SK-N-SH (cell line): ENCODE data around the gene OR5W2. TPM values are rescaled to one million over a fixed set of nuclear protein-coding genes. Genes with fewer than 3 reads are reported as not detected.
"Not testable (repeated sequence)": the region's sequence is repeated elsewhere in the genome, so short reads cannot be mapped to it uniquely, and the experiment has no call there.

Experiments
- CTCF ChIA-PET: fragments of 300-600, 350-600 bp; formaldehyde crosslinking; extraction: SDS; loops from one replicate; lab custom pipeline; 2021; lab: Yijun Ruan, JAX
- POLR2A ChIA-PET: fragments of 350-600 bp; sonication (Branson Sonifier 250); formaldehyde crosslinking; extraction: SDS; loops from one replicate; lab custom pipeline; 2020; ENCODE audit warnings: antibody characterized with exemption, inconsistent platforms; lab: Yijun Ruan, JAX
- DNase-seq: peaks from one replicate; pipeline ENCODE4 v3.0.0; 2012
- H2AFZ ChIP-seq: fragments of 200-600 bp; sonication (generic); 2 replicates; pipeline ENCODE4 v1.8.1; 2016; ENCODE audit warnings: antibody characterized with exemption, mild to moderate bottlenecking, low read depth
- H3F3A ChIP-seq: fragments of 200-600 bp; sonication (generic); replicated peaks from 2 replicates; pipeline ENCODE3; 2016; ENCODE audit warnings: antibody characterized with exemption, mild to moderate bottlenecking; ENCODE audit not compliant: insufficient read depth
- H3K27ac ChIP-seq, 2 experiments: fragments of 200-500 bp in 1 of 2; fragments of 200-600 bp in 1 of 2; sonication (Bioruptor generic) in 1 of 2; sonication (generic), shearing (Covaris generic) in 1 of 2; 2 replicates each; pipeline versions ENCODE4 v1.5.1 to v1.6.1; 2014 to 2016; ENCODE audit warnings: low read depth in 2 of 2, inconsistent platforms in 1 of 2, low read length in 1 of 2, mild to moderate bottlenecking in 1 of 2, mixed read lengths in 1 of 2
- H3K27me3 ChIP-seq: fragments of 200-600 bp; sonication (generic), shearing (Covaris generic); 2 replicates; pipeline ENCODE4 v1.6.1; 2016; ENCODE audit warnings: mixed run types; ENCODE audit not compliant: insufficient read depth
- H3K36me3 ChIP-seq, 2 experiments: fragments of 200-500 bp in 1 of 2; fragments of 200-600 bp in 1 of 2; sonication (Bioruptor generic) in 1 of 2; sonication (generic) in 1 of 2; replicated peaks in 1 of 2; 2 replicates each; pipeline versions ENCODE3 to v1.5.1; 2014 to 2016; ENCODE audit warnings: low read length in 1 of 2, mild to moderate bottlenecking in 1 of 2; ENCODE audit not compliant: insufficient read depth in 2 of 2, control insufficient read depth in 1 of 2
- H3K4me1 ChIP-seq, 2 experiments: fragments of 200-500 bp in 1 of 2; fragments of 200-600 bp in 1 of 2; sonication (Bioruptor generic) in 1 of 2; sonication (generic), shearing (Covaris generic) in 1 of 2; 2 replicates each; pipeline versions ENCODE4 v1.5.1 to v1.6.1; 2014 to 2016; ENCODE audit warnings: low read depth in 1 of 2, low read length in 1 of 2, mixed run types in 1 of 2; ENCODE audit not compliant: insufficient read depth in 2 of 2, control insufficient read depth in 1 of 2
- H3K4me2 ChIP-seq: fragments of 200-600 bp; sonication (generic), shearing (Covaris generic); 2 replicates; pipeline ENCODE4 v1.6.1; 2017; ENCODE audit warnings: mixed run types
- H3K4me3 ChIP-seq, 2 experiments: fragments of 200-500 bp in 1 of 2; fragments of 200-600 bp in 1 of 2; sonication (Bioruptor generic) in 1 of 2; sonication (generic), shearing (Covaris generic) in 1 of 2; 2 replicates each; pipeline versions ENCODE4 v1.5.1 to v1.8.1; 2014 to 2016; ENCODE audit warnings: low read depth in 2 of 2, inconsistent platforms in 1 of 2, low read length in 1 of 2, mild to moderate bottlenecking in 1 of 2, mixed read lengths in 1 of 2, moderate library complexity in 1 of 2
- H3K79me2 ChIP-seq: fragments of 200-600 bp; sonication (generic); 2 replicates; pipeline ENCODE4 v1.8.1; 2017; ENCODE audit warnings: mild to moderate bottlenecking; ENCODE audit not compliant: insufficient read depth
- H3K9ac ChIP-seq: fragments of 200-600 bp; sonication (generic); 2 replicates; pipeline ENCODE4 v1.6.1; 2017; ENCODE audit warnings: mixed run types
- H3K9me2 ChIP-seq: fragments of 200-600 bp; sonication (generic); 2 replicates; pipeline ENCODE4 v1.6.1; 2017; ENCODE audit warnings: mixed run types
- H3K9me3 ChIP-seq: fragments of 200-600 bp; sonication (generic); 2 replicates; pipeline ENCODE4 v1.6.1; 2017; ENCODE audit warnings: mixed run types, mild to moderate bottlenecking, moderate library complexity
- H4K20me1 ChIP-seq: fragments of 200-600 bp; sonication (generic); 2 replicates; pipeline ENCODE4 v1.6.1; 2017; ENCODE audit warnings: mild to moderate bottlenecking, mixed run types; ENCODE audit not compliant: insufficient read depth
- RAD21 ChIP-seq: IDR thresholded peaks from 2 replicates; pipeline ENCODE4 v1.6.1; 2012; ENCODE audit warnings: mild to moderate bottlenecking, low read length
- WGBS: methylation state at CpG from one replicate; pipeline ENCODE4 v1.1.6; 2017; ENCODE audit warnings: low lambda C conversion rate; 5-methylcytosine and 5-hydroxymethylcytosine counted together
- polyA plus RNA-seq, 3 experiments: library from polyadenylated mRNA; depleted of rRNA; stranded (reverse); fragments of >200 nt; gene quantifications; 2 replicates each; pipeline ENCODE4 v1.2.3, GENCODE V29; 2012
- small RNA-seq, 7 experiments: library from RNA; depleted of rRNA; stranded (forward); fragments of <200 nt; gene quantifications; one replicate each; pipeline ENCODE3, GENCODE V24; 2012
- TF ChIP-seq, protein P1 (sequence below): IDR thresholded peaks from 2 replicates; pipeline ENCODE4 v1.6.1; 2012; ENCODE audit warnings: mild to moderate bottlenecking, low read depth, low read length, moderate library complexity

OR5W2 gene
- polyA plus RNA-seq, 1 of the 3 experiments (the other 2 are of a cell fraction): not detected

GRCh38 chr11:55873146-55873545 is 41.2 kb downstream of the OR5W2 start:
- POLR2A ChIA-PET, H4K20me1 ChIP-seq, H3K9me2 ChIP-seq, H3K4me1 ChIP-seq, H3K36me3 ChIP-seq, H2AFZ ChIP-seq, H3K9ac ChIP-seq, H3K9me3 ChIP-seq, H3K27me3 ChIP-seq, H3K79me2 ChIP-seq, H3F3A ChIP-seq: not testable (repeated sequence)
- CTCF ChIA-PET: interaction anchor here (1.0 to 1.2 kb wide), 2 partner anchors 32 to 33 kb away, joined by 3 to 4 read pairs; no protein-coding TSS in a partner anchor
- peak overlapping the region; percentile 55; the same call in 1 of the 2 replicates for H3K4me2 ChIP-seq
- H3K27ac ChIP-seq: peak overlapping the region in 1 of 2 experiments; percentile 60; a peak in 2 of 4 replicates
- peak; percentile 21 for TF ChIP-seq RAD21
- DNase-seq: peak; percentile 64
- peak overlapping the region in 1 of 2 experiments; percentile 45; a peak in 2 of 4 replicates for H3K4me3 ChIP-seq
- 24% methylated on average over 6 of the region's 34 CpGs for WGBS

- H4K20me1 ChIP-seq, H3K79me2 ChIP-seq, H3K9me3 ChIP-seq, H3F3A ChIP-seq, H3K9me2 ChIP-seq, H2AFZ ChIP-seq, H3K36me3 ChIP-seq, POLR2A ChIA-PET, H3K27me3 ChIP-seq, H3K4me1 ChIP-seq, H3K9ac ChIP-seq: not testable (repeated sequence)
- H3K4me3 ChIP-seq: peak overlapping the region in 1 of 2 experiments; percentile 45; a peak in 2 of 4 replicates
- CTCF ChIA-PET: interaction anchor here (1.0 to 1.2 kb wide), 2 partner anchors 31 to 33 kb away, joined by 3 to 4 read pairs; no protein-coding TSS in a partner anchor
- peak; percentile 60 for DNase-seq
- peak overlapping the region; percentile 55; the same call in 1 of the 2 replicates for H3K4me2 ChIP-seq
- WGBS: 20% methylated on average over 9 of the region's 33 CpGs
- peak overlapping the region in 1 of 2 experiments; percentile 60; a peak in 2 of 4 replicates for H3K27ac ChIP-seq
- TF ChIP-seq, protein P1, sequence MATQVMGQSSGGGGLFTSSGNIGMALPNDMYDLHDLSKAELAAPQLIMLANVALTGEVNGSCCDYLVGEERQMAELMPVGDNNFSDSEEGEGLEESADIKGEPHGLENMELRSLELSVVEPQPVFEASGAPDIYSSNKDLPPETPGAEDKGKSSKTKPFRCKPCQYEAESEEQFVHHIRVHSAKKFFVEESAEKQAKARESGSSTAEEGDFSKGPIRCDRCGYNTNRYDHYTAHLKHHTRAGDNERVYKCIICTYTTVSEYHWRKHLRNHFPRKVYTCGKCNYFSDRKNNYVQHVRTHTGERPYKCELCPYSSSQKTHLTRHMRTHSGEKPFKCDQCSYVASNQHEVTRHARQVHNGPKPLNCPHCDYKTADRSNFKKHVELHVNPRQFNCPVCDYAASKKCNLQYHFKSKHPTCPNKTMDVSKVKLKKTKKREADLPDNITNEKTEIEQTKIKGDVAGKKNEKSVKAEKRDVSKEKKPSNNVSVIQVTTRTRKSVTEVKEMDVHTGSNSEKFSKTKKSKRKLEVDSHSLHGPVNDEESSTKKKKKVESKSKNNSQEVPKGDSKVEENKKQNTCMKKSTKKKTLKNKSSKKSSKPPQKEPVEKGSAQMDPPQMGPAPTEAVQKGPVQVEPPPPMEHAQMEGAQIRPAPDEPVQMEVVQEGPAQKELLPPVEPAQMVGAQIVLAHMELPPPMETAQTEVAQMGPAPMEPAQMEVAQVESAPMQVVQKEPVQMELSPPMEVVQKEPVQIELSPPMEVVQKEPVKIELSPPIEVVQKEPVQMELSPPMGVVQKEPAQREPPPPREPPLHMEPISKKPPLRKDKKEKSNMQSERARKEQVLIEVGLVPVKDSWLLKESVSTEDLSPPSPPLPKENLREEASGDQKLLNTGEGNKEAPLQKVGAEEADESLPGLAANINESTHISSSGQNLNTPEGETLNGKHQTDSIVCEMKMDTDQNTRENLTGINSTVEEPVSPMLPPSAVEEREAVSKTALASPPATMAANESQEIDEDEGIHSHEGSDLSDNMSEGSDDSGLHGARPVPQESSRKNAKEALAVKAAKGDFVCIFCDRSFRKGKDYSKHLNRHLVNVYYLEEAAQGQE: peak; percentile 87
- TF ChIP-seq, all 33 proteins: peak for 1; not testable (repeated sequence) for 32
Measured at GRCh38 chr11:55872731-55873130, 41.7 kb downstream of the OR5W2 start.

DNA sequence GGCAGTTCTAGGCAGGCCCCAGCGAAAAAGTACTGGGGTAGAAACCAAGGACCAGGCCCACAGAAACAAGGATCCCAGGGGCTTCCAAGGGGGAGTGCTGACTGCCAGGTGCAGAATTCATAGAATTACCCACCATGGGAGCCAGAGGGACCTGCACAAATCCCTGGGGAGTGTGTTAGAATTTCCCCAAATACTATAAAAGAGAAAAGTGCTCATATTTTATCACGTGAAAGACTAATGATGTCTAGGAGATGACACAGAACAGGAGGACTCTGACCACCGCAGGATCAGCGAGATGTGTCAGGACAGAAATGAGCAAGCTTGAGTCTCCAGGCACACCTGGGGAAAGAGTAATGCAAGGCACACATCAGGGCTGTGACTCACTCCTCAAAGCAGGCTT is 47.0 kb downstream of the OR5W2 start:
- 32% methylated on average over 4 of the region's 4 CpGs for WGBS
- H3K4me2 ChIP-seq, H3K9me3 ChIP-seq, DNase-seq, CTCF ChIA-PET, H3K27ac ChIP-seq, H3K27me3 ChIP-seq, H3K79me2 ChIP-seq, H4K20me1 ChIP-seq, H3K9ac ChIP-seq, H3K4me1 ChIP-seq, H3K36me3 ChIP-seq, H3K9me2 ChIP-seq, H2AFZ ChIP-seq, POLR2A ChIA-PET, H3K4me3 ChIP-seq, H3F3A ChIP-seq: not testable (repeated sequence)

Small RNAs within 50 kb of the gene (small RNA-seq; reads per million reads assigned to genes)
- gene AC036111.3: 0 reads per million in 7 experiments

Other genes with a start within 250 kb of the OR5W2 start
- not detected in 2 replicates for gene OR5D13, start 141.1 kb downstream of the OR5W2 start, polyA plus RNA-seq (2012; rRNA removed)
- gene OR5D14, start 119.0 kb downstream of the OR5W2 start, polyA plus RNA-seq (2012; rRNA removed): not detected in 2 replicates
- gene OR5L1, start 103.2 kb downstream of the OR5W2 start, polyA plus RNA-seq (2012; rRNA removed): not detected in 2 replicates
- not detected in 2 replicates for gene OR5D18, start 95.0 kb downstream of the OR5W2 start, polyA plus RNA-seq (2012; rRNA removed)
- not detected in 2 replicates for gene OR5L2, start 87.4 kb downstream of the OR5W2 start, polyA plus RNA-seq (2012; rRNA removed)
- not detected in 2 replicates for gene OR5D16, start 75.8 kb downstream of the OR5W2 start, polyA plus RNA-seq (2012; rRNA removed)
- not detected in 2 replicates for gene TRIM51, start 31.3 kb downstream of the OR5W2 start, polyA plus RNA-seq (2012; rRNA removed)
- gene OR5I1, start 21.8 kb upstream of the OR5W2 start, polyA plus RNA-seq (2012; rRNA removed): not detected in 2 replicates
- gene OR10AG1, start 55.4 kb upstream of the OR5W2 start, polyA plus RNA-seq (2012; rRNA removed): not detected in 2 replicates
- gene OR5F1, start 80.0 kb upstream of the OR5W2 start, polyA plus RNA-seq (2012; rRNA removed): not detected in 2 replicates
- gene OR5AS1, start 113.1 kb upstream of the OR5W2 start, polyA plus RNA-seq (2012; rRNA removed): not detected in 2 replicates
- gene OR8I2, start 178.7 kb upstream of the OR5W2 start, polyA plus RNA-seq (2012; rRNA removed): not detected in 2 replicates
- not detected in 2 replicates for gene OR8H2, start 189.1 kb upstream of the OR5W2 start, polyA plus RNA-seq (2012; rRNA removed)
- gene OR8H3, start 207.8 kb upstream of the OR5W2 start, polyA plus RNA-seq (2012; rRNA removed): not detected in 2 replicates
- gene OR8J3, start 225.6 kb upstream of the OR5W2 start, polyA plus RNA-seq (2012; rRNA removed): not detected in 2 replicates
- gene OR8K5, start 245.7 kb upstream of the OR5W2 start, polyA plus RNA-seq (2012; rRNA removed): not detected in 2 replicates